Measurements from ENCODE around the gene ODF2.

DNA sequence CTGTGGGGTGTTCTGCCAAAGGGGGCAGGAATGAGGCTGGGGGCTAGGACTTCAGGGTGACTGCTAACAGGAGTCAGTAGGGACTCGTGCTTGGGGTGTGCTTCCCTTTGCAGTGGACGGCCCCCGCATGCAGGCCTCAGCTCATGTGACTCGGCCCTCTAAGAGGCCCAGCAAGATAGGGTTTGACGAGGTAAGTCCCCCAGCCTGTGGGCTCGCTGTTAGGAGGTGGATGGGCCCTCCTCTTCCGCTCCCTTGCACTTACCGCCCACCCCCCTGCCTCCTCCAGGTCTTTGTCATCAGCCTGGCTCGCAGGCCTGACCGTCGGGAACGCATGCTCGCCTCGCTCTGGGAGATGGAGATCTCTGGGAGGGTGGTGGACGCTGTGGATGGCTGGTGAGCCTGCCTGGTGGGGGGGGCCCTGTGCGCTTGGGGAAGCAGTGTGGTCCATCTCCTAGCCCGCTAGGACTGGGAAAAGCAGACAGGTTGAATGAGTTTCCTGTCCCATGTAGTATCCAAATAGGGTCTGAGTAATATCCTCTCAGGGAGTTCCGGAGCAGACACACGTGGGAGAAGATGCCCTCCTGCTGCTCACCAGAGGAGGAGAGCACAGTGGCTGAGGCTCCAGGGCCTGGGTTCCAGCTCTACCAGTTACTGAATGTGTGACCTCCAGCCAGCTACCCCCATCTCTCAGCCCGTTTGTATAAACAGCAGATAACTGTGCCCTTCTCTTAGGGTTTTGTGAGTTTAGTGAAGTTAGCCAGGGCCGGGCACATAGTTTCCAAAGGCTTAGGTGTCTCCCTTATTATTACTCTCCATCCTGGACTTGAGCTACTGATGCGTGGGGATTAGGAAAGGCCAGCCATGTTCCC is 26.9 kb upstream of the ODF2 start:
- TF ChIP-seq, protein P1, sequence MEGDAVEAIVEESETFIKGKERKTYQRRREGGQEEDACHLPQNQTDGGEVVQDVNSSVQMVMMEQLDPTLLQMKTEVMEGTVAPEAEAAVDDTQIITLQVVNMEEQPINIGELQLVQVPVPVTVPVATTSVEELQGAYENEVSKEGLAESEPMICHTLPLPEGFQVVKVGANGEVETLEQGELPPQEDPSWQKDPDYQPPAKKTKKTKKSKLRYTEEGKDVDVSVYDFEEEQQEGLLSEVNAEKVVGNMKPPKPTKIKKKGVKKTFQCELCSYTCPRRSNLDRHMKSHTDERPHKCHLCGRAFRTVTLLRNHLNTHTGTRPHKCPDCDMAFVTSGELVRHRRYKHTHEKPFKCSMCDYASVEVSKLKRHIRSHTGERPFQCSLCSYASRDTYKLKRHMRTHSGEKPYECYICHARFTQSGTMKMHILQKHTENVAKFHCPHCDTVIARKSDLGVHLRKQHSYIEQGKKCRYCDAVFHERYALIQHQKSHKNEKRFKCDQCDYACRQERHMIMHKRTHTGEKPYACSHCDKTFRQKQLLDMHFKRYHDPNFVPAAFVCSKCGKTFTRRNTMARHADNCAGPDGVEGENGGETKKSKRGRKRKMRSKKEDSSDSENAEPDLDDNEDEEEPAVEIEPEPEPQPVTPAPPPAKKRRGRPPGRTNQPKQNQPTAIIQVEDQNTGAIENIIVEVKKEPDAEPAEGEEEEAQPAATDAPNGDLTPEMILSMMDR (conservative IDR thresholded peaks at IDR 0.05 in 1 of 2, IDR thresholded peaks at IDR 0.05 in 1 of 2; ENCODE audit: extremely low read depth in 1 of 2, insufficient read depth in 1 of 2, low read depth in 1 of 2, low read length in 2 of 2): no peak
- TF ChIP-seq EZH2 (IDR thresholded peaks at IDR 0.05; ENCODE audit: borderline replicate concordance, low read length): no peak

Data from mammary epithelial cell (primary cell).